H1 (cell line): ENCODE results near the gene LAMTOR4. TPM values are rescaled to one million over a fixed set of nuclear protein-coding genes. Genes with fewer than 3 reads are reported as not detected.

ENCODE experiments used
- CHD7 ChIP-seq: fragments of 300-600 bp; sonication (generic); IDR thresholded peaks from 2 replicates; pipeline ENCODE4 v1.7.1; 2012; ENCODE audit warnings: low read length, moderate library complexity, mild to moderate bottlenecking, inconsistent platforms; ENCODE audit not compliant: insufficient replicate concordance
- EGR1 ChIP-seq: IDR thresholded peaks from 2 replicates; pipeline ENCODE4 v1.6.1; 2011; ENCODE audit warnings: low read depth, low read length, borderline replicate concordance
- PHF8 ChIP-seq: fragments of 200-600 bp; sonication (generic); conservative IDR thresholded peaks from 2 replicates; pipeline ENCODE4 v1.7.1; 2012; ENCODE audit warnings: low read depth, mild to moderate bottlenecking, inconsistent platforms, low read length, moderate library complexity
- POU5F1 ChIP-seq: IDR thresholded peaks from 2 replicates; pipeline ENCODE4 v1.6.1; 2011; ENCODE audit warnings: low read depth, mild to moderate bottlenecking, low read length, moderate library complexity
- polyA plus RNA-seq, 7 experiments: library from polyadenylated mRNA; depleted of rRNA in 3 of 7; stranded (reverse) in 5 of 7; unstranded in 2 of 7; fragments of >200 nt in 5 of 7; fragments of 200-250 nt in 2 of 7; gene quantifications; 1 replicate in 5 of 7; 2 replicates in 1 of 7; 4 replicates in 1 of 7; pipeline versions ENCODE4 v1.2.1 to v1.2.3, GENCODE V29; 2011 to 2013; ENCODE audit warnings: missing spikeins in 2 of 7, mixed read lengths in 2 of 7
- total RNA-seq: library from RNA; stranded (reverse); fragmentation: NEBNext Ultra II Directional; extraction: Animal tissue kit (Norgen Biotek cat#: 25700); gene quantifications from 2 replicates; pipeline ENCODE4 v1.2.1, GENCODE V29; 2021

LAMTOR4 gene
- total and polyA plus RNA-seq, 2 of the 8 experiments (the other 6 are each of a cell fraction or from before 2014, with no cell fraction given), result 153 to 622 TPM

DNA sequence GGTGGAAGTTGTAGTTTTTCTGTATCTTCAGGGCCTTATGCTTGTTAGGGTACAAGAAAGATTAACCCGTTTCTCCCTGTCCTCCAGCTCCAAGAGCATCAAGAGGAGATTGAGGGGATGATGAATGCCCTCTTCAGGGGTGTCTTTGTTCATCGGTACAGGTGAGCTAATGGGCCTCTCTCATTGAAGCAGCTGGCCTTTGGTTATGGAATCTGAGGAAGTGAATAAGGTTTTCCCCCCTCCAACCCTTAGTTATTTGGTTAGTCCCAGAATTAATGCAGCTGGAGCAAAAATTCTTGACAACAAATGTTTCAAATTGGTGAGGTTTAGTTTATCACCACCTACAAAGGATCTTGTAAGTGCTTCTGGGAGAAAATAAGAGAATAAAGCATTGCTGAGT, 46.5 kb downstream of the LAMTOR4 start (continued):
- TF ChIP-seq CHD7 (no peak), POU5F1 (no peak), EGR1 (no peak), PHF8 (no peak)
